Measurements from ENCODE around the gene INA. TPM values are rescaled to one million over a fixed set of nuclear protein-coding genes. Genes with fewer than 3 reads are reported as not detected.
"Not testable (repeated sequence)": the region's sequence is repeated elsewhere in the genome, so short reads cannot be mapped to it uniquely, and the experiment has no call there.

INA gene
- total RNA-seq, 3 donors from 2014 or later = not detected

- H3K27me3 ChIP-seq = no peaks in the 10 kb centered on the region
- intact Hi-C loops (cut with DNase I; ENCODE audit: low total_unique reads) = loop anchor here (10.0 kb wide), 1 partner anchor 332 kb away; the partner anchor contains the start of gene CNNM2
- TF ChIP-seq POLR2A (IDR thresholded peaks at IDR 0.05) (no peak), POLR2AphosphoS5 (IDR thresholded peaks at IDR 0.05) (no peak), CTCF (IDR thresholded peaks at IDR 0.05) (no peak)
- no peaks in the 10 kb centered on the region for H3K4me1 ChIP-seq
- no peak overlapping the region for H3K4me3 ChIP-seq
- H3K9me3 ChIP-seq = no peaks in the 10 kb centered on the region
- no peak for DNase-seq (ENCODE audit: low spot score in 2 of 2)
- no peaks in the 10 kb centered on the region for H3K36me3 ChIP-seq
- no peak overlapping the region for H3K27ac ChIP-seq
Observed at GRCh38 chr10:103246324-103246723, 30.6 kb upstream of the INA start.

- H3K9me3 ChIP-seq = peaks cover 0 to 1% of the 10 kb centered on the region in 2 donors
Observed at GRCh38 chr10:103254113-103254512, 22.8 kb upstream of the INA start.

DNA sequence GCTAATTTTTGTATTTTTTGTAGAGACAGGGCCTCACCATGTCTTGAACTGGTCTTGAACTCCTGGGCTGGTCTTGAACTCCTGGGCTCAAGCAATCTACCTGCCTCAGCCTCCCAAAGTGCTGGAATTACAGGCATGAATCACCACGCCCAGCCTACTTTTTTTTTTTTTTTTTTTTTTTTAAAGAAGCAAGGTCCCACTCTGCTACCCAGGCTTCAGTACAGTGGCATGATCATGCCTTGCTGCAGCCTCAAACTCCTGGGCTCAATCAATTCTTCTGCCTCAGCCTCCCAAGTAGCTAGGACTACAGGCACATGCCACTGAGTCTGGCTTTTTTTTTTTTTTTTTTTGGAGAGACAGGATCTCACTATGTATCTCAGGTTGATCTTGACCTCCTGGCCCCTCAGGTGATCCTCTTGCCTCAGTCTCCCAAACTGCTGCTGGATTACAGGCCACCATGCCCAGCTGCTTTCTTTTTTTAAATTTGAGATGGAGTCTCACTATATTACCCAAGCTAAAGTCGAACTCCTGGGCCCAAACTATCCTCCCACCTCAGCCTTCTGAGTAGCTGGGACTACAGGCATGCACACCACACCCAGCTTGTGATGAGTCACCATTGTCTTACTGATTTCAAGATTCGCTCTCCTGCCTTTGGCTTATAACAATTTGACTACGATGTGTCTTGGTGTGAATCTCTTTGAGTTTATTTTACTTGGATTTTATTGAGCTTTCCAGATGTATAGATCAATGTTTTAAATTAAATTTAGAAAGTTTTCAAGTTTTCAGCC is 22.2 kb upstream of the INA start:
- TF ChIP-seq CTCF (IDR thresholded peaks at IDR 0.05) (no peak), POLR2AphosphoS5 (IDR thresholded peaks at IDR 0.05) (no peak), POLR2A (IDR thresholded peaks at IDR 0.05) (no peak)
- Histone ChIP-seq H3K4me1 (no peaks in the 10 kb centered on the region), H3K27ac (no peak overlapping the region), H3K36me3 (no peaks in the 10 kb centered on the region), H3K27me3 (no peaks in the 10 kb centered on the region), H3K4me3 (no peak overlapping the region), H3K9me3 (peaks cover 0 to 8% of the 10 kb centered on the region in 2 donors)
- no peak for DNase-seq (ENCODE audit: low spot score in 2 of 2)
- intact Hi-C loops (cut with DNase I; ENCODE audit: low total_unique reads) = no loop called here

More at GRCh38 chr10:103254113-103254512, 22.8 kb upstream of the INA start:
- intact Hi-C loops (cut with DNase I; ENCODE audit: low total_unique reads) = no loop called here
- TF ChIP-seq POLR2A (IDR thresholded peaks at IDR 0.05) (no peak), CTCF (IDR thresholded peaks at IDR 0.05) (no peak), POLR2AphosphoS5 (IDR thresholded peaks at IDR 0.05) (no peak)
- DNase-seq (ENCODE audit: low spot score in 2 of 2) = no peak
- Histone ChIP-seq H3K36me3 (no peaks in the 10 kb centered on the region), H3K27me3 (no peaks in the 10 kb centered on the region), H3K27ac (no peak overlapping the region), H3K4me3 (no peak overlapping the region), H3K4me1 (no peaks in the 10 kb centered on the region)

DNA sequence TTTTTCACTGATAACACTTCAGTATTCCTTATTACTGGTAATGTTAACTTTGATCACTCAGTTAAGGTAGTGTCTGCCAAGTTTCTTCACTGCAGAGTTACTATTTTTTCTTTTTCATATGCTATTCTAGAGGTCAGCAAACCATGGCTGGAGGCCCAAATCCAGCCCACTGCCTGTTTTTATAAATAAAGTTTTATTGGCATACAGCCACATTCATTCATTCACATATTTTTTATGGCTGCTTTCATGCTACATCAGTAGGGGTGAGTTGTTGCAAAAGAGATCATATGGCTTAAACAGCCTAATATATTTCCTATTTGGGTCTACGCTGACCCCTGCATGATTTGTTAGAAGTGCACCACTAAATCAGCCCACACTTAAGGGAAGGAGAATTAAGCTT is 20.3 kb upstream of the INA start:
- DNase-seq (ENCODE audit: low spot score in 2 of 2) = no peak
- no peaks in the 10 kb centered on the region for H3K36me3 ChIP-seq
- TF ChIP-seq CTCF (IDR thresholded peaks at IDR 0.05) (no peak), POLR2A (IDR thresholded peaks at IDR 0.05) (no peak), POLR2AphosphoS5 (IDR thresholded peaks at IDR 0.05) (no peak)

GRCh38 chr10:103257812-103258211 is 19.1 kb upstream of the INA start:
- Histone ChIP-seq H3K4me1 (no peaks in the 10 kb centered on the region), H3K36me3 (no peaks in the 10 kb centered on the region), H3K27ac (no peak overlapping the region), H3K9me3 (peaks cover 0 to 11% of the 10 kb centered on the region in 2 donors), H3K27me3 (no peaks in the 10 kb centered on the region), H3K4me3 (no peak overlapping the region)
- TF ChIP-seq CTCF (IDR thresholded peaks at IDR 0.05) (no peak), POLR2A (IDR thresholded peaks at IDR 0.05) (no peak), POLR2AphosphoS5 (IDR thresholded peaks at IDR 0.05) (no peak)
- intact Hi-C loops (cut with DNase I; ENCODE audit: low total_unique reads) = no loop called here
- DNase-seq (ENCODE audit: low spot score in 2 of 2) = no peak

More for the DNA sequence above, 20.3 kb upstream of the INA start:
- Histone ChIP-seq H3K4me1 (no peaks in the 10 kb centered on the region), H3K4me3 (no peak overlapping the region), H3K27me3 (no peaks in the 10 kb centered on the region), H3K9me3 (peaks cover 0 to 11% of the 10 kb centered on the region in 2 donors), H3K27ac (no peak overlapping the region)
- intact Hi-C loops (cut with DNase I; ENCODE audit: low total_unique reads) = no loop called here

GRCh38 chr10:103258928-103259327 is 18.0 kb upstream of the INA start:
- DNase-seq (ENCODE audit: low spot score in 2 of 2); H3K4me1 ChIP-seq; H3K4me3 ChIP-seq; H3K36me3 ChIP-seq; H3K27me3 ChIP-seq; H3K27ac ChIP-seq; intact Hi-C loops (cut with DNase I; ENCODE audit: low total_unique reads): not testable (repeated sequence)
- H3K9me3 ChIP-seq = peaks cover 0 to 11% of the 10 kb centered on the region in 2 donors

Measured in breast epithelium (tissue), 4 donors.